Cardiac fibroblast (primary cell): ENCODE data around the gene DOLK.

Source experiments
- DNase-seq, 2 donors: peaks; one replicate each; pipeline versions ENCODE4 v3.0.0 to v3.0.0-alpha.2; 2010; ENCODE audit warnings: low read depth in 2 of 2
- H3K4me3 ChIP-seq, 2 donors: replicated peaks in 1 of 2; 1 replicate in 1 of 2; 2 replicates in 1 of 2; pipeline ENCODE4 v1.5.1; 2011; ENCODE audit warnings: low read depth in 2 of 2, low read length in 2 of 2, mild to moderate bottlenecking in 2 of 2, moderate library complexity in 1 of 2
- TF ChIP-seq, protein P1 (sequence below): IDR thresholded peaks from one replicate; pipeline ENCODE4 v1.5.1; 2011; ENCODE audit warnings: low read depth, mild to moderate bottlenecking, low read length, inconsistent platforms

Gene DOLK

GRCh38 chr9:128933731-128934130 lies 13.7 kb downstream of the DOLK start:
- DNase-seq, result no peak
- TF ChIP-seq, protein P1, sequence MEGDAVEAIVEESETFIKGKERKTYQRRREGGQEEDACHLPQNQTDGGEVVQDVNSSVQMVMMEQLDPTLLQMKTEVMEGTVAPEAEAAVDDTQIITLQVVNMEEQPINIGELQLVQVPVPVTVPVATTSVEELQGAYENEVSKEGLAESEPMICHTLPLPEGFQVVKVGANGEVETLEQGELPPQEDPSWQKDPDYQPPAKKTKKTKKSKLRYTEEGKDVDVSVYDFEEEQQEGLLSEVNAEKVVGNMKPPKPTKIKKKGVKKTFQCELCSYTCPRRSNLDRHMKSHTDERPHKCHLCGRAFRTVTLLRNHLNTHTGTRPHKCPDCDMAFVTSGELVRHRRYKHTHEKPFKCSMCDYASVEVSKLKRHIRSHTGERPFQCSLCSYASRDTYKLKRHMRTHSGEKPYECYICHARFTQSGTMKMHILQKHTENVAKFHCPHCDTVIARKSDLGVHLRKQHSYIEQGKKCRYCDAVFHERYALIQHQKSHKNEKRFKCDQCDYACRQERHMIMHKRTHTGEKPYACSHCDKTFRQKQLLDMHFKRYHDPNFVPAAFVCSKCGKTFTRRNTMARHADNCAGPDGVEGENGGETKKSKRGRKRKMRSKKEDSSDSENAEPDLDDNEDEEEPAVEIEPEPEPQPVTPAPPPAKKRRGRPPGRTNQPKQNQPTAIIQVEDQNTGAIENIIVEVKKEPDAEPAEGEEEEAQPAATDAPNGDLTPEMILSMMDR, result no peak

DNA sequence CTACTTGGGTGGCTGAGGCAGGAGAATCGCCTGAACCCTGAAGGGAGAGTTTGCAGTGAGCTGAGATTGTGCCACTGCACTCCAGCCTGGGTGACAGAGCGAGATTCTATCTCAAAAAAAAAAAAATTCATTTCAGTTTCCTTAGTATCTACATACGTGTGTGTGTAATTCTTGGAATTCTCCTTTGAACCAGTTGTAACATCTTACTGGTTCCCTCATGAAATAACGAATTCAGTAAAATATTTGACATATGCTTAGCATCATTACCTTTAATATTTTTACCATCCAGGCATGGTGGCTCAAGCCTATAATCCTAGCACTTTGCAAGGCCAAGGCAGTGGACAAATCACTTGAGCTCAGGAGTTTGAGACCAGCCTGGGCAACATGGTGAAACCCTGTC lies 17.8 kb downstream of the DOLK start:
- no peak overlapping the region for H3K4me3 ChIP-seq
- no peak for DNase-seq
- TF ChIP-seq, protein P1, result no peak

More at GRCh38 chr9:128933731-128934130, 13.7 kb downstream of the DOLK start:
- no peak overlapping the region for H3K4me3 ChIP-seq

DNA sequence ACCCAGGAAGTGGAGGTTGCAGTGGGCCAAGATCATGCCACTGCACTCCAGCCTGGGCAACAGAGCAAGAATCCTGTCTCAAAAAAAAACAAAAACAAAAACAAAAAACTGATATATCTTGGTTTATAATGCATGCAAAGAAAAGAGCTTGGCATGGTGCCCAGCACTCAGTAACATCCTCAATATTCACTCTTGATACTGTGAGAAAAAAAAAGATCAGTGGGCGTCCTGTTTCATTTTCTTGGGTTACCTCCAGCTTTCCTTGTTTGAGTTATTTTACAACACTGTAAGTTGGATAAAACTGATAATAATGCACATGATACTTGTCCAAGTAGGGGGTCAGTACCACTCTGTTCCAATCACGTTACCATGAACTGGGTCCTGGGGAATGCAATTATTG lies 18.8 kb downstream of the DOLK start:
- DNase-seq, result no peak
- TF ChIP-seq, protein P1, result no peak
- H3K4me3 ChIP-seq, result no peak overlapping the region

DNA sequence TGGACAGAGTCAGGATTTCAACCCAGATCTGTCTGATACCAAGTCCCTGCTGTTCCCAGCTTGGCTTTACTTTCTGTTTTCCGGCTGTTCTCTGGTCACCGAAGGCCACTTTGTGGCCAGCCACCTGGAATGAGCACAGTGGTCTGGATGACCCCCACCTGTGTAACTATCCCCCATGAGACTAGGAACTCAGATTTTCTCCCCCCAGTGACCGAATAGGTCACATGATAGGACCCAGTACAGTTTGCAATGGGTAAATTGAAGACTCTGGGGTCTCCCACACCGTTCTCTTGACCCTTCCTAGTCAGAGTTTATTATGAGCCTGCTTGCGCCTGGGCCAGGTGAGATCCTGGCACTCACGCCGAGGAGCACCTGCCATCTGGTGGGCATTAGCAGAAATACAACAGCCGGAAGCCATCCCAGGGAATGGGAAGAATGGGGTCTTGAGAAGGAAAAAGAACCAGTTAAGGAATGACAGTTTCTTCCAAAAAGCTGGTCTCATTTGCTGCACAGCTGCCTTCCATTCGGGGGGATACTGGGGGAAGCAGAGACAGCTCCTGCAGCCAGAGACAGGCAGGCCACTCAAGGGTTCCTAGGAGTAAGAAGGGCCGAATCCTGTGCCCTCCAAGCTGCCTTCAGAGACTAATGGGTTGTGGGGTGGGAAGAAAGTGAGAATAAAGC lies 19.5 kb downstream of the DOLK start:
- TF ChIP-seq, protein P1, result peak; percentile 86
- peak; percentile 56 to 59 for DNase-seq
- H3K4me3 ChIP-seq, result no peak overlapping the region

DNA sequence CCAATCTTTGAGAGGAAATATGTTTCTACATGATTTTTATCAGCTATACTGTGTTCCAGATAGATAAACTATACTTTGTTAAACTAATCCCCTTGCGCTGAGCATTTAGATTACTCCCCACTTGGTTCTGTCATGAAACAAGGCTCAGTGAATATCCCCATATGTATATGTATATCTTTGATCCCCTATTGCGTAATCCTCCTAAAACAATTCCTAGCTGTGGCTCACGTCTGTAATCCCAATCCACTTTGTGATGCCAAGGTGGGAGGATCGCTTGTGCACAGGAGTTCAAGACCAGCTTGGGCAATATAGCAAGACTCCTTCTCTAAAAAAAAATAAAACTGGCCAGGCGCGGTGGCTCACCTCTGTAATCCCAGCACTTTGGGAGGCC lies 23.9 kb downstream of the DOLK start:
- no peak overlapping the region for H3K4me3 ChIP-seq
- no peak for DNase-seq
- TF ChIP-seq, protein P1, result no peak

DNA sequence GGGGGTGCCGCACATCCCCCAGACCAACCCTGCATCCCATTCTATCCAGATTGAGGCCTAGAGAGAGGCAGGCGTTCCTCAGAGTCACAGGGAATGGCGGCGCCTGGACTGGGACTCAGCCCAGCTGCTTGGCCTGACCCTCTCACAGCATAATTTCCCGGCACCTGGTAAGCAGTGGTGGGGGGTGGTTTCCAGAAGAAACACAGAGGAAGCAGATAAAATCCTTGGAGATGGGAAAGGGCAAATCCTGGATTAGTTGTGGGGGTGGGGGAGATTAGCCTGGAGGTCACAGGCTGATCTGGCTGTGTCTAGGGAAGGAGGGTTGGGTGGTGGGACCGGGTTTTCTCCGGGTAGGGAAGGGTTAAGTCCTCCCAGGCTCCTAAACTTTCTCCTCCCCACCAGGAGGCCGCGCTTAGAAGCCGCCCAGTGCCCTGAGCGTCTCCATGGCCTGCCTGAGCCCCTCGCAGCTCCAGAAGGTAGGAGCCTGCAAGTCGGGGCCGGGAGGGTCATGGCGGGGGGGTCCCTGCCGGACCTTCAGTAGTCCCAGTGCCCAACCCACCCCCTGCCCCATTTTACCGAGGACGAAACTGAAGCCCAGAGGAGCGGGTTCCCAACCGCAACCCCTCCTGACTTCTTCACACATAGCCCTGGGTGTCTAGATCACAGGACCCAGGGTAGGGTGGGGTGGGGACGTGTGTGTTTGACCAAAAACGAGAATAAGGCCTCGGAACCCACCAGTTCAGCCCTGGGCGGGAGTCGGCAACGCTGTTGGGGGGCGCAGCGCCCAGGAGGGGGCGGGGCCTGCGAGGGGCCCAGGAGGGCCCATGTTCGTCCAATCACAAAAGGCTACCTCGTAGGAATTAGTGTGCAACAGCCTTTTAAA lies 25.3 kb downstream of the DOLK start:
- TF ChIP-seq, protein P1, result no peak
- H3K4me3 ChIP-seq, result peak overlapping the region; percentile 37 to 58
- DNase-seq, result peak; percentile 53 to 83
